A549 (cell line): ENCODE measurements around the gene RCC1. TPM values are rescaled to one million over a fixed set of nuclear protein-coding genes. Genes with fewer than 3 reads are reported as not detected.
"Not testable (repeated sequence)": the region's sequence is repeated elsewhere in the genome, so short reads cannot be mapped to it uniquely, and the experiment has no call there.

Experiments used
- ATAC-seq, 2 experiments: fragments of 200-7000 bp in 1 of 2; fragments of >200 bp in 1 of 2; cut with Nextera tagmentation in 1 of 2; cut with Tn5 transposase in 1 of 2; 3 replicates each; pipeline versions ENCODE4 v1.8.0 to v1.9.1; 2018 to 2020; ENCODE audit warnings: mild to moderate bottlenecking in 1 of 2, moderate library complexity in 1 of 2
- CTCF ChIA-PET: fragments of 300-600 bp; sonication (Branson Sonifier 250); formaldehyde crosslinking; extraction: SDS; loops from one replicate; lab custom pipeline; 2021; ENCODE audit warnings: antibody characterized with exemption, inconsistent platforms; lab: Yijun Ruan, JAX
- POLR2A ChIA-PET: fragments of 350-600 bp; formaldehyde crosslinking; extraction: SDS; loops from one replicate; lab custom pipeline; 2021; ENCODE audit warnings: antibody characterized with exemption, inconsistent platforms; lab: Yijun Ruan, JAX
- DNase-seq, 2 experiments: peaks; one replicate each; pipeline versions ENCODE4 v3.0.0 to v3.0.0-alpha.2; 2011 to 2016; ENCODE audit warnings: low read depth in 1 of 2, low spot score in 1 of 2
- FAIRE-seq: peaks from 2 replicates; lab custom pipeline; 2011; peaks lifted over from hg19 to GRCh38; lab: Jason Lieb, UNC
- H3K27ac ChIP-seq, 2 experiments: fragments of >200 bp; sonication (Bioruptor Twin); formaldehyde crosslinking; 3 replicates each; pipeline ENCODE4 v1.5.1; 2016 to 2017
- H3K4me1 ChIP-seq: fragments of >200 bp; sonication (Bioruptor Twin); formaldehyde crosslinking; 3 replicates; pipeline ENCODE4 v1.6.1; 2016
- H3K4me2 ChIP-seq: fragments of >200 bp; sonication (Bioruptor Twin); formaldehyde crosslinking; 3 replicates; pipeline ENCODE4 v1.6.1; 2016
- H3K4me3 ChIP-seq: fragments of >200 bp; sonication (Bioruptor Twin); formaldehyde crosslinking; 3 replicates; pipeline ENCODE4 v1.5.1; 2016
- H3K9me3 ChIP-seq: fragments of >200 bp; sonication (Bioruptor Twin); formaldehyde crosslinking; 3 replicates; pipeline ENCODE4 v1.6.1; 2016
- CHD4 ChIP-seq: fragments of 200-600 bp; sonication (generic); IDR thresholded peaks from 2 replicates; pipeline ENCODE4 v1.6.1; 2016; ENCODE audit warnings: antibody characterized with exemption, mild to moderate bottlenecking, borderline replicate concordance
- FOSL2 ChIP-seq, 2 experiments: fragments of 450-650 bp in 1 of 2; fragments of >200 bp in 1 of 2; sonication (Bioruptor Twin) in 1 of 2; formaldehyde crosslinking; IDR thresholded peaks; 2 replicates each; pipeline versions ENCODE4 v1.5.0 to v1.6.1; 2016 to 2020; ENCODE audit warnings: mild to moderate bottlenecking in 1 of 2, moderate library complexity in 1 of 2
- FOXS1 ChIP-seq: fragments of 250-450 bp; sonication (Bioruptor Pico); IDR thresholded peaks from 2 replicates; pipeline ENCODE4 v1.5.0; 2020; ENCODE audit warnings: mild to moderate bottlenecking, moderate library complexity
- HDAC2 ChIP-seq: fragments of 200-600 bp; sonication (generic); IDR thresholded peaks from 2 replicates; pipeline ENCODE4 v1.6.1; 2016
- HMGXB4 ChIP-seq: fragments of 250-450 bp; sonication (Bioruptor Pico); IDR thresholded peaks from 2 replicates; pipeline ENCODE4 v1.5.0; 2021; ENCODE audit warnings: mild to moderate bottlenecking, moderate library complexity, borderline replicate concordance
- HOXA7 ChIP-seq: fragments of 250-450 bp; sonication (Bioruptor Pico); IDR thresholded peaks from 2 replicates; pipeline ENCODE4 v1.5.0; 2020; ENCODE audit warnings: mild to moderate bottlenecking, moderate library complexity
- HOXB5 ChIP-seq: fragments of 250-450 bp; sonication (Bioruptor Pico); IDR thresholded peaks from 2 replicates; pipeline ENCODE4 v1.5.0; 2020; ENCODE audit warnings: mild to moderate bottlenecking, moderate library complexity
- JUN ChIP-seq, 2 experiments: fragments of >200 bp; sonication (Bioruptor Twin); formaldehyde crosslinking; IDR thresholded peaks; 2 replicates in 1 of 2; 3 replicates in 1 of 2; pipeline ENCODE4 v1.6.1; 2016 to 2017
- RAD21 ChIP-seq, 2 experiments: fragments of >200 bp in 1 of 2; sonication (Bioruptor Twin) in 1 of 2; formaldehyde crosslinking in 1 of 2; IDR thresholded peaks in 1 of 2; conservative IDR thresholded peaks in 1 of 2; 2 replicates in 1 of 2; 3 replicates in 1 of 2; pipeline ENCODE4 v1.6.1; 2012 to 2018; ENCODE audit warnings: inconsistent platforms in 1 of 2
- RARB ChIP-seq: fragments of 250-450 bp; sonication (Bioruptor Pico); IDR thresholded peaks from 2 replicates; pipeline ENCODE4 v1.8.0; 2021; ENCODE audit warnings: mild to moderate bottlenecking, moderate library complexity
- RFX5 ChIP-seq: fragments of 450-650 bp; IDR thresholded peaks from 2 replicates; pipeline ENCODE4 v1.7.1; 2014; ENCODE audit warnings: antibody characterized with exemption, mild to moderate bottlenecking, moderate library complexity
- RNF2 ChIP-seq: fragments of 200-600 bp; sonication (generic); IDR thresholded peaks from 2 replicates; pipeline ENCODE4 v1.6.1; 2016; ENCODE audit warnings: low read depth, mild to moderate bottlenecking, antibody characterized with exemption, moderate library complexity, borderline replicate concordance
- TFCP2L1 ChIP-seq: fragments of 250-450 bp; sonication (Bioruptor Pico); IDR thresholded peaks from 2 replicates; pipeline ENCODE4 v1.5.0; 2021; ENCODE audit warnings: mild to moderate bottlenecking
- ZC3H11A ChIP-seq: fragments of 450-650 bp; IDR thresholded peaks from 2 replicates; pipeline ENCODE4 v1.6.1; 2014; ENCODE audit warnings: antibody characterized with exemption, mild to moderate bottlenecking
- ZNF302 ChIP-seq: fragments of 250-450 bp; sonication (Bioruptor Pico); IDR thresholded peaks from 2 replicates; pipeline ENCODE4 v1.9.0; 2021; ENCODE audit warnings: inconsistent platforms, mild to moderate bottlenecking, moderate library complexity
- WGBS: methylation state at CpG from one replicate; pipeline ENCODE4 v1.1.6; 2017; ENCODE audit errors: missing lambda C conversion rate; 5-methylcytosine and 5-hydroxymethylcytosine counted together
- polyA plus RNA-seq, 4 experiments: library from polyadenylated mRNA; depleted of rRNA in 3 of 4; stranded (reverse); fragments of >200 nt; fragmentation: RNase III in 1 of 4; extraction: RNeasy Plus Mini Kit Qiagen cat#74134 plus additional on column Dnase treatment in 1 of 4; gene quantifications; 2 replicates in 3 of 4; 3 replicates in 1 of 4; pipeline ENCODE4 v1.2.3, GENCODE V29; 2011 to 2017
- TF ChIP-seq, protein P1 (sequence below): IDR thresholded peaks from 2 replicates; pipeline ENCODE4 v1.6.1; 2012
- TF ChIP-seq, protein P2 (sequence below): fragments of 450-650 bp; IDR thresholded peaks from 2 replicates; pipeline ENCODE4 v1.6.1; 2014; ENCODE audit warnings: antibody characterized with exemption
- TF ChIP-seq, protein P3 (sequence below): fragments of 150-350 bp; IDR thresholded peaks from 2 replicates; pipeline ENCODE4 v1.6.1; 2014; ENCODE audit warnings: low read depth, mild to moderate bottlenecking, low read length

RCC1 gene
- polyA plus RNA-seq, 2 of the 4 experiments (the other 2 are of a cell fraction) = 42.1 to 70.3 TPM

DNA sequence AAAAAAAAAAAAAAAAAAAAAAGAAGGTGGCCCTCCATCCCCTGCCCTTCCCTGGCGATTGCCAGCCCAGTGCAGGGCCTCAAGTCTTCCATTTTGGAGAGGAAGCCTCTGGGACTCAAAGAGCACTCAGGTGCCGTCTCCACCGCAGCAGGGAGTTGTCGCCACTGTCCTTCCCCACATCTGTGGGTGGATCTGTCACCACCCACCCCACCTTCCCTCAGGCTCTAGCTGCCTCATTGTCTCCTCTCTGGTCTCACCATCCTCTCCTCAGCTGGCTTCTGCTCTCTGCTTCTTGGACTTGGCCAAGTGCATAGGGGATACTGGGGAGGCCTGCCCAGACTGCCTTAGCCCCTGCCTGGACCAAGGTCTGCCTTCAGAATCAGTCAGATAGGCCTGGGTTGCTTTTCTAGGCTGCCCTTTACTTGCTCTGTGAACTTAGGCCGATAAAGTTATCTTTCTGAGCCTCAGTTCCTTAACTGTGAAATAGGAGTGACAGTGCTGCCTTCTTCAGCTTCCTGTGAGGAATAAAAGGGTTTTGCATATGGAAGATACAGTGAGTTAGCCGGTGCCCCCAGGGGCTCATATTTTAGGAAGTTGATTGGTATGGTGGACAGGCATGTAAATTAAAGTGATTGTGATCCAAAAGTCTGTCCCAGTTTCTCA lies 15.8 kb downstream of the RCC1 start:
- ChIA-PET POLR2A (no interaction called here), CTCF (interaction anchor here (1.0 kb wide), 1 partner anchor 162 kb away, joined by 3 read pairs; no protein-coding TSS in a partner anchor)
- 0 out of 6 replicates have a peak overlapping the region, but pooled peaks of 1 of the 2 experiments have one; percentile 41 for H3K27ac ChIP-seq
- TF ChIP-seq RNF2 (no peak), FOSL2 (IDR thresholded peaks at IDR 0.05) (no peak), FOSL2 (CRISPR knock-in tag; IDR thresholded peaks at IDR 0.05) (no peak), JUN (IDR thresholded peaks at IDR 0.05) (no peak), RARB (CRISPR knock-in tag) (no peak), FOXS1 (no peak), HOXB5 (CRISPR knock-in tag) (no peak), ZC3H11A (no peak), CHD4 (no peak), ZNF302 (CRISPR knock-in tag) (no peak), HOXA7 (CRISPR knock-in tag) (no peak), RFX5 (no peak)
- TF ChIP-seq, protein P1, sequence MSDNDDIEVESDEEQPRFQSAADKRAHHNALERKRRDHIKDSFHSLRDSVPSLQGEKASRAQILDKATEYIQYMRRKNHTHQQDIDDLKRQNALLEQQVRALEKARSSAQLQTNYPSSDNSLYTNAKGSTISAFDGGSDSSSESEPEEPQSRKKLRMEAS = no peak
- TF ChIP-seq, protein P2, sequence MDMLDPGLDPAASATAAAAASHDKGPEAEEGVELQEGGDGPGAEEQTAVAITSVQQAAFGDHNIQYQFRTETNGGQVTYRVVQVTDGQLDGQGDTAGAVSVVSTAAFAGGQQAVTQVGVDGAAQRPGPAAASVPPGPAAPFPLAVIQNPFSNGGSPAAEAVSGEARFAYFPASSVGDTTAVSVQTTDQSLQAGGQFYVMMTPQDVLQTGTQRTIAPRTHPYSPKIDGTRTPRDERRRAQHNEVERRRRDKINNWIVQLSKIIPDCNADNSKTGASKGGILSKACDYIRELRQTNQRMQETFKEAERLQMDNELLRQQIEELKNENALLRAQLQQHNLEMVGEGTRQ = no peak
- TF ChIP-seq, protein P3, sequence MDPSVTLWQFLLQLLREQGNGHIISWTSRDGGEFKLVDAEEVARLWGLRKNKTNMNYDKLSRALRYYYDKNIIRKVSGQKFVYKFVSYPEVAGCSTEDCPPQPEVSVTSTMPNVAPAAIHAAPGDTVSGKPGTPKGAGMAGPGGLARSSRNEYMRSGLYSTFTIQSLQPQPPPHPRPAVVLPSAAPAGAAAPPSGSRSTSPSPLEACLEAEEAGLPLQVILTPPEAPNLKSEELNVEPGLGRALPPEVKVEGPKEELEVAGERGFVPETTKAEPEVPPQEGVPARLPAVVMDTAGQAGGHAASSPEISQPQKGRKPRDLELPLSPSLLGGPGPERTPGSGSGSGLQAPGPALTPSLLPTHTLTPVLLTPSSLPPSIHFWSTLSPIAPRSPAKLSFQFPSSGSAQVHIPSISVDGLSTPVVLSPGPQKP = no peak
- ATAC-seq (no peak), DNase-seq (no peak), FAIRE-seq (no peak)
- no peak overlapping the region for H3K4me3 ChIP-seq
- peaks cover 40% of the 10 kb centered on the region for H3K4me1 ChIP-seq
- H3K9me3 ChIP-seq = no peaks in the 10 kb centered on the region
- H3K4me2 ChIP-seq = no peak overlapping the region
- 96% methylated on average over 6 of the region's 6 CpGs for WGBS

DNA sequence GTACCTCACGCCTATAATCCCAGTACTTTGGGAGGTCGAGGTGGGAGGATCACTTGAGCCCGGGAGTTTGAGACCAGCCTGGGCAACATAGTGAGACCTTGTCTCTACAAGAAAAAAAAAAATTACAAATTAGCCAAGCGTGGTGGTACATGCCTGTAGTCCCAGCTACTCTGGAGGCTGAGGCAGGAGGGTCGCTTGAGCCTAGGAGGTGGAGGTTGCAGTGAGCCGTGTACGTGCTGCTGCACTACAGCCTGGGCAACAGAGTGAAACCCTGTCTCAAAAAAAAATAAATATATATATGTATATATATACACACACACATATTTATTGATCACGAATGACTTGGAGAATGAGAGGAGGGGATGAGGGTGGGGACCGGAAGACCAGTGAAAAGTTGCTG lies 16.7 kb downstream of the RCC1 start:
- peaks cover 38% of the 10 kb centered on the region for H3K4me1 ChIP-seq
- H3K27ac ChIP-seq, H3K4me3 ChIP-seq, POLR2A ChIA-PET, FAIRE-seq, H3K4me2 ChIP-seq, H3K9me3 ChIP-seq, DNase-seq, ATAC-seq: not testable (repeated sequence)
- 95% methylated on average over 9 of the region's 9 CpGs for WGBS
- CTCF ChIA-PET = interaction anchor here (0.6 to 4.0 kb wide), 2 partner anchors 58 to 81 kb away, joined by 3 to 22 read pairs; no protein-coding TSS in a partner anchor

DNA sequence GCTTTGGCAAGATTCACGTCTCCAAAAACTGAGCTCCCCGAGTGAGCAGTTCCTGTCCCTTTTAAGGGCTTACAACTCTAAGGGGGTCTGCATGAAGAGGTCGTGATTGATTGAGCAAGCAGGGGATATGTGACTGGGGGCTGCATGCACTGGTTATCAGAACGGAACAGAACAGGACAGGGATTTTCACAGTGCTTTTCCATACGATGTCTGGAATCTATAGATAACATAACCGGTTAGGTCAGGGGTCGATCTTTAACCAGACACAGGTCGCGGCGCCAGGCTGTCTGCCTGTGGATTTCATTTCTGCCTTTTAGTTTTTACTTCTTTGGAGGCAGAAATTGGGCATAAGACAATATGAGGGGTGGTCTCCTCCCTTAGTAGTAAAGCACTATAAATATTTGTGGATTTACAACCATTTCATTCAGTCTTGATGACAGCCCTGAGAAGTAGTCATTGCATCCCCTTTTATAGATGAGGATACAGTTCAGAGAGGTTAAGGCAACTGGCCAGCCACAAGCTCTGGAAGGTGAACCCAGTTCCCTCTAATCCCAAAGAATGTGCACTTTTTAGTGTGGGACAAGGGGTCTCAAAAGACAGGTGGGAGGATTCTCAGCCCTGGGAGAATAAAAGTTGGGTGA lies 19.3 kb downstream of the RCC1 start:
- ATAC-seq, H3K4me2 ChIP-seq, POLR2A ChIA-PET, H3K9me3 ChIP-seq, FAIRE-seq, H3K4me3 ChIP-seq, DNase-seq: not testable (repeated sequence)
- Histone ChIP-seq H3K4me1 (peaks cover 23% of the 10 kb centered on the region), H3K27ac (peak overlapping the region in 1 of 2 experiments; percentile 62; a peak in 2 of 6 replicates)
- 89% methylated on average over 10 of the region's 10 CpGs for WGBS
- CTCF ChIA-PET = interaction anchor here (1.6 to 4.0 kb wide), 2 partner anchors 78 to 115 kb away, joined by 5 to 22 read pairs; no protein-coding TSS in a partner anchor

DNA sequence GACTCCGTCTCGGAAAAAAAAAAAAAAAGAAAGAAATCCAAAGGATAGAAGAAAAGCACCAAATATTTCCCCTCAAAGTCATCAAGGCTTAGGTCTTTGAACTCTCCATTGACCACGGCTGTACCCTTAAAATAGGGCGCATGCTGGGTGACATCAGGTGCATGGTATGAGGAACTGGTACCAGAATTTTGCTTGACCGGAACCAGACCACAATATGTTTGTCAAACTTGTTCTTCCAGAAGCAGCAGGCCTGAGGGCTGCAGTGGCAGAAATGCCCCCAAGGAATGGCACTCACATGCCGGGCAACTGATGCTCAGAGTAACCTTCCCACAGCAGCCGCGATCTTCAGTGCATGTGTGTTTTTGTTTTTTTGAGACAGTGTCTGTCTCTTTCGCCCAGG lies 21.0 kb downstream of the RCC1 start:
- WGBS = 63% methylated on average over 9 of the region's 9 CpGs
- Histone ChIP-seq H3K4me2 (peak overlapping the region; percentile 31; the same call in 1 of the 3 replicates), H3K4me1 (peaks cover 19% of the 10 kb centered on the region)
- peak in 1 of 2 experiments; percentile 54 for DNase-seq
- TF ChIP-seq TFCP2L1 (CRISPR knock-in tag) (no peak), HMGXB4 (CRISPR knock-in tag) (no peak), HDAC2 (no peak), RAD21 (conservative IDR thresholded peaks at IDR 0.05 in 1 of 2, IDR thresholded peaks at IDR 0.05 in 1 of 2) (no peak), HOXB5 (CRISPR knock-in tag) (no peak), FOSL2 (IDR thresholded peaks at IDR 0.05) (no peak), FOSL2 (CRISPR knock-in tag; IDR thresholded peaks at IDR 0.05) (0 out of 2 replicates have a peak, but pooled peaks have one; percentile 10), ZNF302 (CRISPR knock-in tag) (no peak)
- TF ChIP-seq, protein P1 = no peak
- TF ChIP-seq, all 56 proteins: peak for 1
- ChIA-PET CTCF (no interaction called here), POLR2A (no interaction called here)
- ATAC-seq (peak; percentile 62 to 75; a peak in 5 of 6 replicates), FAIRE-seq (no peak)
- Histone ChIP-seq H3K9me3 (no peaks in the 10 kb centered on the region), H3K27ac (peak overlapping the region; percentile 31 to 62; a peak in 3 of 6 replicates), H3K4me3 (no peak overlapping the region)
